Fibroblast of peridontal ligament (primary cell): ENCODE results near the gene DDC.
A peak's percentile ranks its signal among the peaks of the same experiment; 100 is the strongest.
"Not testable (repeated sequence)": the region's sequence is repeated elsewhere in the genome, so short reads cannot be mapped to it uniquely, and the experiment has no call there.

ENCODE experiments used
- DNase-seq: peaks from one replicate; pipeline ENCODE4 v3.0.0-alpha.2; 2010; ENCODE audit errors: extremely low read depth

Gene DDC

GRCh38 chr7:50589364-50589763 is 24.2 kb upstream of the DDC start:
- DNase-seq = no peak

GRCh38 chr7:50588937-50589336 is 23.7 kb upstream of the DDC start:
- DNase-seq = no peak

- DNase-seq = no peak
These were observed 22.5 kb upstream of the DDC start for GRCh38 chr7:50587737-50588136.

- no peak for DNase-seq
These were observed 19.7 kb upstream of the DDC start for GRCh38 chr7:50584793-50585408.

GRCh38 chr7:50584386-50584785 is 19.2 kb upstream of the DDC start:
- DNase-seq = no peak

- DNase-seq = not testable (repeated sequence)
These were observed 18.1 kb upstream of the DDC start for GRCh38 chr7:50583295-50583694.

GRCh38 chr7:50582271-50582670 is 17.1 kb upstream of the DDC start:
- not testable (repeated sequence) for DNase-seq

- peak; percentile 36 for DNase-seq
These were observed 15.5 kb upstream of the DDC start for GRCh38 chr7:50580666-50581065.

- DNase-seq = no peak
These were observed 14.9 kb upstream of the DDC start for GRCh38 chr7:50580057-50580456.

GRCh38 chr7:50578105-50578504 is 12.9 kb upstream of the DDC start:
- not testable (repeated sequence) for DNase-seq

- DNase-seq = no peak
These were observed 12.4 kb upstream of the DDC start for GRCh38 chr7:50577569-50577968.

GRCh38 chr7:50576388-50576787 is 11.2 kb upstream of the DDC start:
- not testable (repeated sequence) for DNase-seq

GRCh38 chr7:50567715-50568261 is 2.6 kb upstream of the DDC start:
- no peak for DNase-seq

- DNase-seq = no peak
These were observed 772 bp upstream of the DDC start for GRCh38 chr7:50565977-50566376.

GRCh38 chr7:50565559-50565916 is 333 bp upstream of the DDC start:
- no peak for DNase-seq

- DNase-seq = no peak
These were observed 1.0 kb downstream of the DDC start for GRCh38 chr7:50564171-50564570.

GRCh38 chr7:50562136-50562535 is 3.1 kb downstream of the DDC start:
- no peak for DNase-seq

- no peak for DNase-seq
These were observed 4.3 kb downstream of the DDC start for GRCh38 chr7:50560865-50561351.

- DNase-seq = no peak
These were observed 5.3 kb downstream of the DDC start for GRCh38 chr7:50559881-50560280.

GRCh38 chr7:50558294-50559053 is 6.7 kb downstream of the DDC start:
- DNase-seq = no peak

GRCh38 chr7:50557099-50557498 is 8.1 kb downstream of the DDC start:
- peak; percentile 4 for DNase-seq

GRCh38 chr7:50556247-50556991 is 8.8 kb downstream of the DDC start:
- no peak for DNase-seq
